HEK293 (cell line): ENCODE data around the gene DOCK3.

Experiments used
- CTCF ChIA-PET: fragments of 350-600 bp; formaldehyde crosslinking; extraction: SDS; loops from one replicate; lab custom pipeline; 2021; ENCODE audit warnings: antibody characterized with exemption; lab: Yijun Ruan, JAX
- POLR2A ChIA-PET: fragments of 300-600 bp; formaldehyde crosslinking; extraction: SDS; loops from one replicate; lab custom pipeline; 2020; ENCODE audit warnings: antibody characterized with exemption, inconsistent platforms; lab: Yijun Ruan, JAX
- H3K27ac ChIP-seq: fragments of 200-500 bp; sonication (Bioruptor generic); 2 replicates; pipeline ENCODE4 v1.5.1; 2014; ENCODE audit warnings: low read depth, low read length, control low read depth, inconsistent platforms; ENCODE audit errors: extremely low read depth
- H3K36me3 ChIP-seq, 2 experiments: fragments of 200-500 bp in 1 of 2; sonication (Bioruptor generic) in 1 of 2; 1 replicate in 1 of 2; 2 replicates in 1 of 2; pipeline ENCODE4 v1.5.1; 2014 to 2017; ENCODE audit warnings: inconsistent platforms in 2 of 2, low read length in 2 of 2; ENCODE audit not compliant: control insufficient read depth in 2 of 2, insufficient read depth in 1 of 2
- H3K4me1 ChIP-seq: fragments of 200-500 bp; sonication (Bioruptor generic); 2 replicates; pipeline ENCODE4 v1.5.1; 2014; ENCODE audit warnings: mild to moderate bottlenecking, low read length, inconsistent platforms; ENCODE audit not compliant: control insufficient read depth, insufficient read depth
- H3K4me3 ChIP-seq: 2 replicates; pipeline ENCODE4 v1.5.1; 2011; ENCODE audit warnings: low read depth, mild to moderate bottlenecking, control low read depth, low read length, moderate library complexity
- H3K9me3 ChIP-seq: fragments of 200-500 bp; sonication (Bioruptor generic); 2 replicates; pipeline ENCODE4 v1.5.1; 2014; ENCODE audit warnings: low read depth, low read length, inconsistent platforms; ENCODE audit not compliant: control insufficient read depth, insufficient read depth
- ATF2 ChIP-seq: fragments of 450-650 bp; formaldehyde crosslinking; IDR thresholded peaks from 2 replicates; pipeline ENCODE4 v1.5.1; 2016; ENCODE audit warnings: missing biosample characterization, missing genetic modification characterization, low read depth
- BCL11B ChIP-seq: fragments of 450-650 bp; formaldehyde crosslinking; IDR thresholded peaks from 2 replicates; pipeline ENCODE4 v1.5.1; 2016; ENCODE audit warnings: low read depth, missing biosample characterization, missing genetic modification characterization
- INSM2 ChIP-seq: fragments of 450-650 bp; formaldehyde crosslinking; IDR thresholded peaks from 2 replicates; pipeline ENCODE4 v1.5.1; 2016; ENCODE audit warnings: missing biosample characterization, missing genetic modification characterization
- KLF10 ChIP-seq: fragments of 450-650 bp; IDR thresholded peaks from 2 replicates; pipeline ENCODE4 v1.5.1; 2018; ENCODE audit warnings: missing biosample characterization, mild to moderate bottlenecking, missing genetic modification characterization
- PATZ1 ChIP-seq: fragments of 450-650 bp; formaldehyde crosslinking; IDR thresholded peaks from 2 replicates; pipeline ENCODE4 v1.5.1; 2016; ENCODE audit warnings: missing biosample characterization, missing genetic modification characterization
- PRDM6 ChIP-seq: fragments of 450-650 bp; formaldehyde crosslinking; IDR thresholded peaks from 2 replicates; pipeline ENCODE4 v1.5.1; 2017; ENCODE audit warnings: missing biosample characterization, missing genetic modification characterization
- REPIN1 ChIP-seq: fragments of 450-650 bp; formaldehyde crosslinking; IDR thresholded peaks from 2 replicates; pipeline ENCODE4 v1.5.1; 2017; ENCODE audit warnings: missing biosample characterization, missing genetic modification characterization, low read depth
- SP3 ChIP-seq: fragments of 450-650 bp; formaldehyde crosslinking; IDR thresholded peaks from 2 replicates; pipeline ENCODE4 v1.5.1; 2016; ENCODE audit warnings: missing biosample characterization, missing genetic modification characterization
- ZFP3 ChIP-seq: fragments of 450-650 bp; formaldehyde crosslinking; IDR thresholded peaks from 2 replicates; pipeline ENCODE4 v1.5.1; 2016; ENCODE audit warnings: low read depth, missing biosample characterization, missing genetic modification characterization
- ZIC2 ChIP-seq: fragments of 450-650 bp; formaldehyde crosslinking; IDR thresholded peaks from 2 replicates; pipeline ENCODE4 v1.5.1; 2016; ENCODE audit warnings: missing biosample characterization, missing genetic modification characterization
- ZNF121 ChIP-seq: fragments of 450-650 bp; formaldehyde crosslinking; IDR thresholded peaks from 2 replicates; pipeline ENCODE4 v1.5.1; 2016; ENCODE audit warnings: missing biosample characterization, missing genetic modification characterization
- ZNF2 ChIP-seq: fragments of 450-650 bp; formaldehyde crosslinking; IDR thresholded peaks from 2 replicates; pipeline ENCODE4 v1.5.1; 2016; ENCODE audit warnings: missing biosample characterization, missing genetic modification characterization
- ZNF24 ChIP-seq: fragments of 450-650 bp; formaldehyde crosslinking; IDR thresholded peaks from 2 replicates; pipeline ENCODE4 v1.5.1; 2016; ENCODE audit warnings: missing biosample characterization, missing genetic modification characterization
- ZNF274 ChIP-seq, 2 experiments: fragments of 200-500 bp in 1 of 2; fragments of 450-650 bp in 1 of 2; sonication (Bioruptor generic) in 1 of 2; formaldehyde crosslinking in 1 of 2; IDR thresholded peaks; 2 replicates each; pipeline versions ENCODE4 v1.5.1 to v1.6.1; 2014 to 2016; ENCODE audit warnings: borderline replicate concordance in 1 of 2, inconsistent platforms in 1 of 2, low read length in 1 of 2, missing biosample characterization in 1 of 2, missing genetic modification characterization in 1 of 2
- ZNF311 ChIP-seq: fragments of 450-650 bp; formaldehyde crosslinking; IDR thresholded peaks from 2 replicates; pipeline ENCODE4 v1.5.1; 2017; ENCODE audit warnings: missing biosample characterization, missing genetic modification characterization, borderline replicate concordance
- ZNF513 ChIP-seq: fragments of 450-650 bp; IDR thresholded peaks from 2 replicates; pipeline ENCODE4 v1.5.1; 2018; ENCODE audit warnings: missing biosample characterization, missing genetic modification characterization
- ZNF555 ChIP-seq: fragments of 450-650 bp; formaldehyde crosslinking; conservative IDR thresholded peaks from 2 replicates; pipeline ENCODE4 v1.5.1; 2017; ENCODE audit warnings: missing biosample characterization, mild to moderate bottlenecking, missing genetic modification characterization, inconsistent platforms
- ZNF561 ChIP-seq: fragments of 450-650 bp; IDR thresholded peaks from 2 replicates; pipeline ENCODE4 v1.5.1; 2018; ENCODE audit warnings: missing biosample characterization, missing genetic modification characterization, borderline replicate concordance
- ZNF621 ChIP-seq: fragments of 450-650 bp; formaldehyde crosslinking; IDR thresholded peaks from 2 replicates; pipeline ENCODE4 v1.5.1; 2017; ENCODE audit warnings: missing biosample characterization, missing genetic modification characterization
- ZNF629 ChIP-seq: fragments of 450-650 bp; formaldehyde crosslinking; IDR thresholded peaks from 2 replicates; pipeline ENCODE4 v1.5.1; 2017; ENCODE audit warnings: missing biosample characterization, missing genetic modification characterization
- ZNF664 ChIP-seq: fragments of 450-650 bp; formaldehyde crosslinking; IDR thresholded peaks from 2 replicates; pipeline ENCODE4 v1.5.1; 2016; ENCODE audit warnings: missing biosample characterization, missing genetic modification characterization
- ZNF747 ChIP-seq: fragments of 450-650 bp; formaldehyde crosslinking; IDR thresholded peaks from 2 replicates; pipeline ENCODE4 v1.5.1; 2016; ENCODE audit warnings: missing biosample characterization, missing genetic modification characterization
- ZNF76 ChIP-seq: fragments of 450-650 bp; formaldehyde crosslinking; IDR thresholded peaks from 2 replicates; pipeline ENCODE4; 2016; ENCODE audit warnings: low read depth, missing biosample characterization, missing genetic modification characterization, borderline replicate concordance
- ZNF830 ChIP-seq: fragments of 450-650 bp; IDR thresholded peaks from 2 replicates; pipeline ENCODE4 v1.5.0; 2018; ENCODE audit warnings: missing biosample characterization, missing genetic modification characterization, low read depth, mild to moderate bottlenecking, moderate library complexity
- ZNF837 ChIP-seq: fragments of 450-650 bp; formaldehyde crosslinking; IDR thresholded peaks from 2 replicates; pipeline ENCODE4 v1.5.1; 2016; ENCODE audit warnings: missing biosample characterization, missing genetic modification characterization

Gene DOCK3

GRCh38 chr3:50982540-50983325 lies 308.0 kb downstream of the DOCK3 start:
- Histone ChIP-seq H3K27ac (no peak overlapping the region), H3K4me3 (no peak overlapping the region), H3K4me1 (no peaks in the 10 kb centered on the region), H3K9me3 (no peaks in the 10 kb centered on the region), H3K36me3 (no peaks in the 10 kb centered on the region)
- no peak for TF ChIP-seq ZNF76 (tag by site-specific recombination)
- TF ChIP-seq ZIC2 (tag by site-specific recombination) = no peak
- TF ChIP-seq ZNF837 (tag by site-specific recombination) = no peak
- TF ChIP-seq ZNF24 = no peak
- no peak for TF ChIP-seq ZNF311
- TF ChIP-seq ATF2 (tag by site-specific recombination) = no peak
- no peak for TF ChIP-seq ZNF2 (tag by site-specific recombination)
- TF ChIP-seq ZNF830 (tag by site-specific recombination) = no peak
- TF ChIP-seq KLF10 (tag by site-specific recombination) = no peak
- TF ChIP-seq BCL11B (tag by site-specific recombination) = no peak
- no peak for TF ChIP-seq INSM2 (tag by site-specific recombination)
- TF ChIP-seq ZNF664 (tag by site-specific recombination) = no peak
- TF ChIP-seq ZNF513 (tag by site-specific recombination) = no peak
- no peak for TF ChIP-seq ZNF629
- TF ChIP-seq PRDM6 (tag by site-specific recombination) = no peak
- CTCF ChIA-PET = no interaction called here
- POLR2A ChIA-PET = no interaction called here

- H3K27ac ChIP-seq = no peak overlapping the region
- ChIA-PET POLR2A (no interaction called here), CTCF (interaction anchor here (0.6 kb wide), 1 partner anchor 863 kb away, joined by 3 read pairs; no protein-coding TSS in a partner anchor)
- H3K9me3 ChIP-seq = no peaks in the 10 kb centered on the region
- H3K4me3 ChIP-seq = no peak overlapping the region
- no peaks in the 10 kb centered on the region for H3K36me3 ChIP-seq
- no peaks in the 10 kb centered on the region for H3K4me1 ChIP-seq
- TF ChIP-seq ZNF747 (tag by site-specific recombination) (no peak), REPIN1 (tag by site-specific recombination) (no peak), ZFP3 (no peak), SP3 (tag by site-specific recombination) (no peak), ZNF561 (tag by site-specific recombination) (no peak), ZNF274 (IDR thresholded peaks at IDR 0.05; ENCODE audit: low read length) (no peak), ZNF274 (tag by site-specific recombination; IDR thresholded peaks at IDR 0.05; ENCODE audit: borderline replicate concordance) (no peak), ZNF513 (tag by site-specific recombination) (no peak), ZNF621 (no peak), PATZ1 (tag by site-specific recombination) (no peak), ZNF121 (no peak), ZNF555 (no peak)
Observed at GRCh38 chr3:50983887-50984286, 309.2 kb downstream of the DOCK3 start.
